ENCODE results near the gene STAT4. TPM values are rescaled to one million over a fixed set of nuclear protein-coding genes. Genes with fewer than 3 reads are reported as not detected.

The STAT4 gene
- total RNA-seq, 2 experiments from 2014 or later: 77.1 to 83.0 TPM

- intact Hi-C loops (cut with DNase I, micrococcal nuclease): no loop called here
- H3K4me1 ChIP-seq (ENCODE audit: insufficient read depth, low read length): peaks cover 27% of the 10 kb centered on the region
- H3K4me1 Mint-ChIP-seq (ENCODE audit: low read depth): peaks cover 18% of the 10 kb centered on the region
- no peaks in the 10 kb centered on the region for H3K27me3 Mint-ChIP-seq
- peak overlapping the region; percentile 80 for H3K27ac Mint-ChIP-seq
- POLR2A ChIA-PET: interaction anchor here (0.5 to 1.0 kb wide), 2 partner anchors 16 to 104 kb away, joined by 3 read pairs; no protein-coding TSS in a partner anchor
- no peak overlapping the region for H3K4me3 ChIP-seq (ENCODE audit: low read length)
- H3K36me3 Mint-ChIP-seq (ENCODE audit: low read depth): peaks cover 72% of the 10 kb centered on the region
- H3K27ac ChIP-seq (ENCODE audit: low read depth in 1 of 2, low read length in 2 of 2): peak overlapping the region in 1 of 2 donors; percentile 59
- DNase-seq (peak in 8 of 14 experiments; percentile 12 to 77 (median 36)), ATAC-seq (ENCODE audit: poor library complexity) (peak; percentile 68)
- CTCF ChIA-PET: interaction anchor here (1.0 to 4.1 kb wide), 3 partner anchors 9 to 117 kb away, joined by 3 to 19 read pairs (median 3); partner anchors contain the start of gene STAT1
- H3K9me3 Mint-ChIP-seq: no peaks in the 10 kb centered on the region
- TF ChIP-seq CTCF (IDR thresholded peaks at IDR 0.05): no peak
- H3K36me3 ChIP-seq (ENCODE audit: insufficient read depth, low read length): peaks cover 60% of the 10 kb centered on the region
- no peaks in the 10 kb centered on the region for H3K27me3 ChIP-seq (ENCODE audit: control insufficient read depth in 1 of 2, insufficient read depth in 2 of 2, low read length in 2 of 2)
- H3K4me3 Mint-ChIP-seq: peak overlapping the region; percentile 3
- no peaks in the 10 kb centered on the region for H3K9me3 ChIP-seq (ENCODE audit: control insufficient read depth in 1 of 2, insufficient read depth in 1 of 2, low read length in 2 of 2)
Observed at GRCh38 chr2:191038241-191038725, 112.5 kb downstream of the STAT4 start.

- DNase-seq: no peak
- ATAC-seq (ENCODE audit: poor library complexity): no peak
- Histone ChIP-seq H3K27me3 (ENCODE audit: control insufficient read depth in 1 of 2, insufficient read depth in 2 of 2, low read length in 2 of 2) (no peaks in the 10 kb centered on the region), H3K36me3 (ENCODE audit: insufficient read depth, low read length) (peaks cover 69% of the 10 kb centered on the region), H3K4me1 (ENCODE audit: insufficient read depth, low read length) (peaks cover 27% of the 10 kb centered on the region), H3K27ac (ENCODE audit: low read depth in 1 of 2, low read length in 2 of 2) (peak overlapping the region in 1 of 2 donors; percentile 59), H3K4me3 (ENCODE audit: low read length) (no peak overlapping the region), H3K9me3 (ENCODE audit: control insufficient read depth in 1 of 2, insufficient read depth in 1 of 2, low read length in 2 of 2) (no peaks in the 10 kb centered on the region)
- ChIA-PET CTCF (interaction anchor here (0.6 to 4.1 kb wide), 3 partner anchors 15 to 118 kb away, joined by 3 to 19 read pairs (median 3); partner anchors contain the start of gene STAT1), POLR2A (interaction anchor here (1.8 kb wide), 1 partner anchor 15 kb away, joined by 6 read pairs; no protein-coding TSS in a partner anchor)
- no peaks in the 10 kb centered on the region for H3K27me3 Mint-ChIP-seq
- H3K27ac Mint-ChIP-seq: peak overlapping the region; percentile 80
- peaks cover 77% of the 10 kb centered on the region for H3K36me3 Mint-ChIP-seq (ENCODE audit: low read depth)
- no peak for TF ChIP-seq CTCF (IDR thresholded peaks at IDR 0.05)
- H3K9me3 Mint-ChIP-seq: no peaks in the 10 kb centered on the region
- intact Hi-C loops (cut with DNase I, micrococcal nuclease): no loop called here
- H3K4me3 Mint-ChIP-seq: no peak overlapping the region
- peaks cover 18% of the 10 kb centered on the region for H3K4me1 Mint-ChIP-seq (ENCODE audit: low read depth)
Observed at GRCh38 chr2:191037351-191037750, 113.4 kb downstream of the STAT4 start.

- ATAC-seq (ENCODE audit: poor library complexity): no peak
- TF ChIP-seq CTCF (IDR thresholded peaks at IDR 0.05): no peak
- H3K27ac Mint-ChIP-seq: no peak overlapping the region
- no peak for DNase-seq
- peaks cover 18% of the 10 kb centered on the region for H3K4me1 Mint-ChIP-seq (ENCODE audit: low read depth)
- H3K9me3 ChIP-seq (ENCODE audit: control insufficient read depth in 1 of 2, insufficient read depth in 1 of 2, low read length in 2 of 2): no peaks in the 10 kb centered on the region
- no peaks in the 10 kb centered on the region for H3K27me3 Mint-ChIP-seq
- ChIA-PET POLR2A (interaction anchor here (1.5 to 1.8 kb wide), 2 partner anchors 14 to 22 kb away, joined by 4 to 6 read pairs; partner anchors contain the start of gene STAT1), CTCF (interaction anchor here (1.6 kb wide), 1 partner anchor 119 kb away, joined by 3 read pairs; no protein-coding TSS in a partner anchor)
- peaks cover 78% of the 10 kb centered on the region for H3K36me3 ChIP-seq (ENCODE audit: insufficient read depth, low read length)
- H3K4me1 ChIP-seq (ENCODE audit: insufficient read depth, low read length): peaks cover 24% of the 10 kb centered on the region
- no peak overlapping the region for H3K4me3 ChIP-seq (ENCODE audit: low read length)
- intact Hi-C loops (cut with DNase I, micrococcal nuclease): no loop called here
- H3K27ac ChIP-seq (ENCODE audit: low read depth in 1 of 2, low read length in 2 of 2): no peak overlapping the region
- no peak overlapping the region for H3K4me3 Mint-ChIP-seq
- no peaks in the 10 kb centered on the region for H3K9me3 Mint-ChIP-seq
- peaks cover 79% of the 10 kb centered on the region for H3K36me3 Mint-ChIP-seq (ENCODE audit: low read depth)
- H3K27me3 ChIP-seq (ENCODE audit: control insufficient read depth in 1 of 2, insufficient read depth in 2 of 2, low read length in 2 of 2): no peaks in the 10 kb centered on the region
Observed at GRCh38 chr2:191036363-191036762, 114.4 kb downstream of the STAT4 start.

Data from CD4-positive, alpha-beta T cell (primary cell).